CD8-positive, alpha-beta memory T cell (primary cell): ENCODE results near the gene THAP7. TPM values are rescaled to one million over a fixed set of nuclear protein-coding genes. Genes with fewer than 3 reads are reported as not detected.
"Not testable (repeated sequence)": the region's sequence is repeated elsewhere in the genome, so short reads cannot be mapped to it uniquely, and the experiment has no call there.

Experiments used
- CTCF ChIA-PET: fragments of 350-600 bp; sonication (Branson Sonifier 250); formaldehyde crosslinking; loops from one replicate; lab custom pipeline; 2021; ENCODE audit warnings: antibody characterized with exemption; lab: Charles Lee
- POLR2A ChIA-PET: fragments of 350-600 bp; sonication (Branson Sonifier 250); formaldehyde crosslinking; loops from one replicate; lab custom pipeline; 2021; ENCODE audit warnings: antibody characterized with exemption; lab: Charles Lee
- DNase-seq, 5 donors: peaks; one replicate each; pipeline versions ENCODE4 v3.0.0 to v3.0.0-alpha.2; 2020 to 2022; ENCODE audit warnings: mixed read lengths in 1 of 5
- H3K27ac ChIP-seq: one replicate; pipeline ENCODE4 v1.7.0; 2013; ENCODE audit warnings: low read depth, mild to moderate bottlenecking, low read length, moderate library complexity
- H3K27me3 ChIP-seq: 2 replicates; pipeline ENCODE4 v1.7.0; 2013; ENCODE audit warnings: low read length, mild to moderate bottlenecking; ENCODE audit not compliant: insufficient read depth, poor library complexity, severe bottlenecking
- H3K36me3 ChIP-seq: 2 replicates; pipeline ENCODE4 v1.7.0; 2013; ENCODE audit warnings: mild to moderate bottlenecking, low read length, moderate library complexity; ENCODE audit not compliant: insufficient read depth
- H3K4me1 ChIP-seq: 2 replicates; pipeline ENCODE4 v1.7.0; 2013; ENCODE audit warnings: mild to moderate bottlenecking, low read length, moderate library complexity; ENCODE audit not compliant: insufficient read depth
- H3K4me3 ChIP-seq: 2 replicates; pipeline ENCODE4 v1.7.0; 2013; ENCODE audit warnings: mild to moderate bottlenecking, low read length
- H3K9me3 ChIP-seq: 2 replicates; pipeline ENCODE4 v1.7.0; 2013; ENCODE audit warnings: mild to moderate bottlenecking, low read length
- H3K27ac Mint-ChIP-seq, 8 donors: one replicate each; pipeline ENCODE4 v1.8.0; 2020 to 2021; ENCODE audit warnings: mixed read lengths in 8 of 8, mild to moderate bottlenecking in 6 of 8, inconsistent platforms in 3 of 8, moderate library complexity in 3 of 8
- H3K27me3 Mint-ChIP-seq, 2 donors: one replicate each; pipeline ENCODE4 v1.8.0; 2020 to 2021; ENCODE audit warnings: mixed read lengths in 2 of 2, mild to moderate bottlenecking in 1 of 2, moderate library complexity in 1 of 2
- H3K36me3 Mint-ChIP-seq, 3 donors: one replicate each; pipeline ENCODE4 v1.8.0; 2020 to 2021; ENCODE audit warnings: mixed read lengths in 3 of 3, inconsistent platforms in 1 of 3, mild to moderate bottlenecking in 1 of 3
- H3K4me1 Mint-ChIP-seq, 3 donors: one replicate each; pipeline ENCODE4 v1.8.0; 2020 to 2021; ENCODE audit warnings: mixed read lengths in 3 of 3, inconsistent platforms in 1 of 3, mild to moderate bottlenecking in 1 of 3
- H3K4me3 Mint-ChIP-seq, 7 donors: one replicate each; pipeline ENCODE4 v1.8.0; 2020 to 2021; ENCODE audit warnings: mixed read lengths in 7 of 7, mild to moderate bottlenecking in 6 of 7, moderate library complexity in 4 of 7, inconsistent platforms in 2 of 7
- H3K9me3 Mint-ChIP-seq, 5 donors: one replicate each; pipeline ENCODE4 v1.8.0; 2020 to 2022; ENCODE audit warnings: mixed read lengths in 5 of 5, mild to moderate bottlenecking in 3 of 5, moderate library complexity in 2 of 5, inconsistent platforms in 1 of 5
- polyA plus RNA-seq: library from polyadenylated mRNA; unstranded; fragments of 300-500 nt; fragmentation: Illumina TruSeq; gene quantifications from one replicate; pipeline ENCODE4 v1.2.3, GENCODE V29; 2021
- total RNA-seq, 2 experiments: library from RNA; stranded (reverse); gene quantifications; one replicate each; pipeline ENCODE4 v1.2.3, GENCODE V29; 2021

The THAP7 gene
- total and polyA plus RNA-seq, 3 experiments from 2014 or later: 42.8 to 43.9 (median 43.9) TPM

GRCh38 chr22:21013657-21014201 is 11.8 kb upstream of the THAP7 start:
- H3K9me3 ChIP-seq: no peaks in the 10 kb centered on the region
- no peaks in the 10 kb centered on the region for H3K36me3 Mint-ChIP-seq
- DNase-seq: peak in 1 of 5 donors; percentile 17
- no peaks in the 10 kb centered on the region for H3K27me3 ChIP-seq
- H3K4me1 Mint-ChIP-seq: peaks cover 26 to 34% (median 26%) of the 10 kb centered on the region in 3 donors
- H3K4me3 ChIP-seq: peak overlapping the region; percentile 74
- peaks cover 0 to 2% of the 10 kb centered on the region in 2 donors for H3K27me3 Mint-ChIP-seq
- H3K9me3 Mint-ChIP-seq: no peaks in the 10 kb centered on the region
- peak overlapping the region; percentile 73 to 89 (median 85) for H3K4me3 Mint-ChIP-seq
- CTCF ChIA-PET: interaction anchor here (1.1 kb wide), 1 partner anchor 10 kb away, joined by 4 read pairs; no protein-coding TSS in a partner anchor
- peaks cover 18% of the 10 kb centered on the region for H3K4me1 ChIP-seq
- H3K27ac ChIP-seq: peak overlapping the region; percentile 90
- POLR2A ChIA-PET: interaction anchor here (1.9 kb wide), 1 partner anchor 11 kb away, joined by 12 read pairs; the partner anchor contains the start of gene THAP7
- peak overlapping the region; percentile 92 to 98 (median 96) for H3K27ac Mint-ChIP-seq
- no peaks in the 10 kb centered on the region for H3K36me3 ChIP-seq

GRCh38 chr22:21012446-21013407 is 10.8 kb upstream of the THAP7 start:
- no peak overlapping the region for H3K4me3 ChIP-seq
- CTCF ChIA-PET: interaction anchor here (0.6 to 1.1 kb wide), 2 partner anchors 8 to 9 kb away, joined by 4 read pairs; no protein-coding TSS in a partner anchor
- POLR2A ChIA-PET: interaction anchor here (1.9 kb wide), 1 partner anchor 10 kb away, joined by 12 read pairs; the partner anchor contains the start of gene THAP7
- DNase-seq: no peak
- no peaks in the 10 kb centered on the region for H3K36me3 ChIP-seq
- H3K9me3 ChIP-seq: no peaks in the 10 kb centered on the region
- H3K9me3 Mint-ChIP-seq: no peaks in the 10 kb centered on the region
- peak overlapping the region; percentile 90 for H3K27ac ChIP-seq
- peak overlapping the region; percentile 76 to 96 (median 91) for H3K27ac Mint-ChIP-seq
- peaks cover 26 to 34% (median 26%) of the 10 kb centered on the region in 3 donors for H3K4me1 Mint-ChIP-seq
- peak overlapping the region; percentile 57 to 88 (median 73) for H3K4me3 Mint-ChIP-seq
- peaks cover 0 to 2% of the 10 kb centered on the region in 2 donors for H3K27me3 Mint-ChIP-seq
- H3K36me3 Mint-ChIP-seq: no peaks in the 10 kb centered on the region
- H3K27me3 ChIP-seq: no peaks in the 10 kb centered on the region
- peaks cover 18% of the 10 kb centered on the region for H3K4me1 ChIP-seq

DNA sequence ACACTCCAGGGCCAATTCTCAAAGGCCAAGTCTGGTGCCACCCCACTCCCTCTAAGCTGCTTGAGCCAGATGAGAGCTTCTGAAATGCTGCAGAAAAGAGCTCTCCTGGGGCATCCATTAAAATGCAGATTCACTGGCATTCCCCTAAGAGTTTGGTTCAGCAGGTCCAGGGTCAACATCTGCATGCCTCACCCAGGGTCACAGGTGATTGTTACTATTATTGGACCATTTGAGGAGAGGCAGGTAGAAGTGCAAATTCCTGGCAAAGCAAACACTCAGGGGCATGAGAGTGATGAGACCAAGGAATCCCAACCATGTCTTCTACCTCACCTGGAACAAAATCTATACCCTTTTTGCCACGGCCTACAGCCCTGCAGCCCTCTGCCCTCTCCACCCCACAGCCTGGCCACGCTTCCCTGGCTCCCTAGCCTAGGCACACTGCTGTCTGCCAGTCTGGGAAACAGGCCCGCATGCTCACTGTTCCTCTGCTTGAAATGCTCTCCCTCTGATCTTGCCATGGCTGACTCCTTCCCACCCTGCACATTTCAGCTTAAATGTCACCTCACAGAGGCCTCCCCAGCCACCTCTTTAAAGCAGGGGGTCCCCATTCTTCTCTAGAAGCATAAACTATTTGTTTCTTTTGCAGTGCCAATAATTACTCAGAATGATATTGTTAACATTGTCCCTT is 8.7 kb upstream of the THAP7 start:
- Histone ChIP-seq H3K27ac (no peak overlapping the region), H3K27me3 (no peaks in the 10 kb centered on the region), H3K4me3 (no peak overlapping the region), H3K9me3 (no peaks in the 10 kb centered on the region), H3K4me1 (peaks cover 12% of the 10 kb centered on the region), H3K36me3 (no peaks in the 10 kb centered on the region)
- DNase-seq: no peak
- Mint-ChIP-seq H3K36me3 (no peaks in the 10 kb centered on the region), H3K4me1 (peaks cover 20 to 25% (median 23%) of the 10 kb centered on the region in 3 donors), H3K27me3 (peaks cover 0 to 2% of the 10 kb centered on the region in 2 donors), H3K27ac (peak overlapping the region in 5 of 8 donors; percentile 15 to 63 (median 37)), H3K9me3 (no peaks in the 10 kb centered on the region), H3K4me3 (no peak overlapping the region)
- CTCF ChIA-PET: no interaction called here
- POLR2A ChIA-PET: no interaction called here

DNA sequence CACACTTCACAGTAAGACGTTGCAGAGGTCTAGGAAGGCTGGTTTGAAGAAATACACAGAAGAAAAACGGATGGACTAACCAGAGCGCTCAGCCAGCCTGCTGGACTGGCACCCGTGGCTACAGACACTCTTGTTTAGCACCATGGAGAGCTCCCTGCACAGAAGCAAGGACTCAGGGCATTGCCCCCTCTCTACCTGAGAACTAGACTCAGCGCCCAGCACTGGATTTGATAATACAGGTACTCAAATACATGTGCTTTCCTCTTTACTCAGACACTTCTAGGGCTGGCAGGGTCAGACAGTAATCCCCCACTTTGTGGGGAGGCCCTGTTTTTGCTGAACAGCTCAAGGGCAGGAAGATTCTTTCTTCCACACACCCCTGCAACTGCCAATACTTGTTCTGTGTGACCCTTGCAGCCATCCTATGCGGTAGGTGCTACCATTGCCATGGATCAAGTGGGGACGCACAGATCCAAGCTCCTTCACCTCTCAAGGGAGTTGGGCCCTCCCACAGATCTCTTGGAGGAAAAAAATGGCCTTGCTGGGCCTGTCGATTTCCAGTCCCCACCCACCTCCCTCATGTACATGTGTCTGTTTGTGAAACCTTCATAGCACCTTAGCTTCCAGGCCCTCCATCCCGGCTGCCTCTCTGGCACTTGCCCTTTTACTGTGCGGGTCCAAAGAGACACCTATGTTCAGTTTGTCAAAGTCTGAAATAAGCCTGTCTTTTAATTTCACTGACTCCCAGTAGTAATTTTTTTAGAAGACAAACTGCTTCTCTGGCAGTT is 7.9 kb upstream of the THAP7 start:
- H3K4me3 ChIP-seq: no peak overlapping the region
- Mint-ChIP-seq H3K4me1 (peaks cover 15 to 17% (median 16%) of the 10 kb centered on the region in 3 donors), H3K36me3 (no peaks in the 10 kb centered on the region), H3K27me3 (no peaks in the 10 kb centered on the region), H3K4me3 (peak overlapping the region in 2 of 7 donors; percentile 23 to 60), H3K27ac (peak overlapping the region in 4 of 8 donors; percentile 7 to 37 (median 17)), H3K9me3 (no peaks in the 10 kb centered on the region)
- ChIA-PET POLR2A (no interaction called here), CTCF (no interaction called here)
- H3K4me1 ChIP-seq: peaks cover 6% of the 10 kb centered on the region
- no peaks in the 10 kb centered on the region for H3K36me3 ChIP-seq
- H3K9me3 ChIP-seq: no peaks in the 10 kb centered on the region
- DNase-seq: peak in 1 of 5 donors; percentile 26
- no peaks in the 10 kb centered on the region for H3K27me3 ChIP-seq
- H3K27ac ChIP-seq: no peak overlapping the region

DNA sequence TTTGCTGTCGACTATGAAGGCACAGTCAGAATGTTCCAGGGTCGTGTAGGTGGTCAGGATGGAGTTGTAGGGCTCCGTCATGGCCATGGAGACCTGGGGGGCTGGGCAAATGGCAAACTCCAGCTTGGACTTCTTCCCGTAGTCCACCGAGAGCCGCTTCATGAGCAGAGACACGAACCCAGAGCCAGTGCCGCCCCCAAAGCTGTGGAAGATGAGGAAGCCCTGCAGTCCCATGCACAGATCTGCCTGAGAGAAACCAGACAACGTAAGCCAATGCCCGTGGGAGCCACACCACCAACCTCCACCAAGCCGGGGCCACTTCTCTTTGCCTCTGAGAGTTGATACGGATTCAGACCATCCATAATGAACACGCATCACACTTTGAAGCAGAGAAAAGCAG is 7.3 kb upstream of the THAP7 start:
- CTCF ChIA-PET, POLR2A ChIA-PET, H3K36me3 ChIP-seq, H3K4me3 ChIP-seq, H3K9me3 ChIP-seq, H3K27ac ChIP-seq, DNase-seq, H3K4me1 ChIP-seq, H3K27me3 ChIP-seq, H3K9me3 Mint-ChIP-seq, H3K36me3 Mint-ChIP-seq, H3K27me3 Mint-ChIP-seq: not testable (repeated sequence)
- Mint-ChIP-seq H3K27ac (peak overlapping the region in 2 of 8 donors; percentile 7 to 37), H3K4me3 (peak overlapping the region in 1 of 7 donors; percentile 60), H3K4me1 (peaks cover 9 to 11% (median 10%) of the 10 kb centered on the region in 3 donors)

DNA sequence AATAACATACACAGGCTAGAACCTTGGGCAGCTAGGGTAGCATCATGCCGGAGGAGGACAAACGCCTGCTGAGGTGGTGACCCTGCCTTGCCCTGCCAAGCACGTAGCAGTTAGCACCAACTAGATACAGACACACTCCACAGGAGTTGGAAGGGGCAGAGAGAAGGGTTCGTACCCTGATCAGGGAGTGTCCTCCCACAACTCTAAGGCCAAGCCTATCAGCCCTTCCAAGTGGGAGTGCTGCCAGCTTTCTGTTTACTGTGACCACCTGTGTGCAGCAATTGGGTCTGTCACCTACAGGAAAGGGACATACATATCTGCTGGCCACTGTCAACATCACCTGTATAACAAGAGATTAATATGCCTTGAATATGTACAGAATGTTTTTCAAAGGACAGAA is 1.9 kb upstream of the THAP7 start:
- no peaks in the 10 kb centered on the region for H3K9me3 Mint-ChIP-seq
- Histone ChIP-seq H3K36me3 (peaks cover 20% of the 10 kb centered on the region), H3K27ac (peak overlapping the region; percentile 99), H3K4me3 (no peak overlapping the region), H3K4me1 (peaks cover 32% of the 10 kb centered on the region), H3K27me3 (no peaks in the 10 kb centered on the region), H3K9me3 (no peaks in the 10 kb centered on the region)
- peaks cover 0 to 36% (median 0%) of the 10 kb centered on the region in 3 donors for H3K36me3 Mint-ChIP-seq
- ChIA-PET POLR2A (interaction anchor here (2.2 kb wide), 1 partner anchor 10 kb away, joined by 12 read pairs; no protein-coding TSS in a partner anchor), CTCF (interaction anchor here (1.1 to 1.5 kb wide), 2 partner anchors 10 to 22 kb away, joined by 3 to 4 read pairs; partner anchors contain the start of gene LZTR1)
- H3K27me3 Mint-ChIP-seq: peaks cover 0 to 3% of the 10 kb centered on the region in 2 donors
- peaks cover 22 to 48% (median 24%) of the 10 kb centered on the region in 3 donors for H3K4me1 Mint-ChIP-seq
- peak overlapping the region; percentile 15 to 96 (median 93) for H3K4me3 Mint-ChIP-seq
- no peak for DNase-seq
- H3K27ac Mint-ChIP-seq: peak overlapping the region; percentile 43 to 99 (median 68)
